Hepatocyte (in vitro differentiated cells): Measurements from ENCODE around the gene TRABD.

Source experiments
- CTCF ChIP-seq: fragments of 200-600 bp; sonication (generic); IDR thresholded peaks from 2 replicates; pipeline ENCODE4 v1.5.1; 2016; ENCODE audit warnings: antibody characterized with exemption, mild to moderate bottlenecking; ENCODE audit not compliant: poor library complexity
- EZH2 ChIP-seq: fragments of 200-600 bp; sonication (generic); IDR thresholded peaks from 2 replicates; pipeline ENCODE4 v1.6.1; 2016; ENCODE audit warnings: antibody characterized with exemption, mild to moderate bottlenecking, borderline replicate concordance

DNA sequence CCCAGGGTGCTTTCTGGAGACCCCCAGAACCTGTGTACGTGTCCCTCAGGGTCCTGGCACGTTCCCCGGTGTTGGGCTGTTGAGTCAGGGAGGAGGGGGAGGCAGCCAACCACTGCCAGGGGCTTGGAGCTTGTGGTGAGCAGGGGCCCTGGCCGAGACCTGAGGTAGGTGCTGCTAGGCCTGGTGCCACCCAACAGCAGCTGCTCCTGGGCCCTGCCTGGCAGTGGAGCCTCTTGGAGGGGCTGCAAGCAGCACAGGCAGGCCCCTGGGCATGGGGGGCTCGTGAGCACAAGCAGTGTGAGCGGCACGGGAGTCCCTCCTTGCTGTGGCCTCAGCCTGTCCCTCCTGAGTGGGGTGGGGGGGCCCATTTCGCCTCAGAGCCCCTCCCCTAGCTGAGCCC, 7.9 kb downstream of the TRABD start:
- TF ChIP-seq CTCF, result no peak
- no peak for TF ChIP-seq EZH2
